Medulla oblongata (tissue), 1 donor: ENCODE results near the gene TIGD1.
"Not testable (repeated sequence)": the region's sequence is repeated elsewhere in the genome, so short reads cannot be mapped to it uniquely, and the experiment has no call there.

Experiments
- DNase-seq: peaks from one replicate; pipeline ENCODE4 v3.0.0-alpha.2; 2015; ENCODE audit errors: extremely low spot score

Gene TIGD1

DNA sequence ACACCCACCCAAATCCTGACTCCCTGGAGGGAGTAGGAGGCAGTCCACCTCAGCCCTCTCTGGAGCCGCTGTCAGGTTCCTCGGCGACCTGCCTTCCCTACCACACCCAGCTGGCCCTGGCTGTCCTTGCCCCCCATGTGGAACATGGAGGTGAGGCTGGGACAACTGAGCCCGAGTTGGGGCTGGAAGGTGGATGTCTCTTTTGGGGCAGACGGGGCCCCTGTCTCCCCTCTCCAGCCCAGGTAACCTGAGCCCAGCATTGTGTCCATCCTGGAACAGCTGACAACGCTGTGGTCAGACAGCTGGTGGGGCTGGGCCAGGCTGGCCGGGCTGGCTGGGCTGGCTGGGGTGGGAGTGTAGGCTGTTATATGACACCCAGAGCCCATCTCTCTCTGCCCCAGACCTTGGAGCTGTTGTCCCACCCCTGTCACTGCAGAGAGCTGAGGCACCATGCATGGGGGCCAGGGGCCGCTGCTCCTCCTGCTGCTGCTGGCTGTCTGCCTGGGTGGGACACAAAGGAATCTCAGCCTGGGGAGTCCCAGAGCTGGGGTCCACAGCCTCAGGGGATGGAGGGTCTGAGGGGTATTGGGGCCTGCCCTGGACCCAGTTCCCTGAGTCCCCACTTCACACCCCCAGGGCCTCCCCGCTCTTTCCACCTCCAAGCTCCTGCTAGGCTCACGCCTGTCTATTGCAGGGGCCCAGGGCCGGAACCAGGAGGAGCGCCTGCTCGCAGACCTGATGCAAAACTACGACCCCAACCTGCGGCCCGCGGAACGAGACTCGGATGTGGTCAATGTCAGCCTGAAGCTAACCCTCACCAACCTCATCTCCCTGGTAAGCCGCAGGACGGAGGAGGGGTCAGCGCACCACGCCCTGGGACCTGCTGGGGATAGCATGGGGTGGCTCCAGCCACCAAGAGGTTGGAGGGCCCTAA lies 10.8 kb downstream of the TIGD1 start, which contains the start of gene CHRNG:
Gene CHRNG, plus strand, starts transcription at position 395 of the 934 bp plus-strand sequence. Its CDS starts 56 bp downstream, at position 451.
- no peak for DNase-seq

DNA sequence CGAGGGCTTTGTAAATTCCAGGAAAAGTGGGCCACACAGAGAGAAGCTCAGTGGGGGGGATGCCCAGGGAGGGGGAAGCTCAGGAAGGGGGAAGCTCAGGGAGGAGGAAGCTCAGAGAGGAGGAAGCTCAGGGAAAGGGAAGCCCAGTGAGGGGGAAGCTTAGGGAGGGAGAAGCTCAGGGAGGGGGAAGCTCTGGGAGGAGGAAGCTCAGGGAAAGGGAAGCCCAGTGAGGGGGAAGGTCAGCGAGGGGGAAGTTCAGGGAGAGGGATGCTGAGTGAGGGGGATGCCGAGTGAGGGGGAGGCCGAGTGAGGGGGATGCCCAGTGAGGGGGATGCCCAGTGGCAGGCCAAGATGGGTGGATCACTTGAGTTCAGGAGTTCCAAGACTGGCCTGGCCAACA lies 11.7 kb downstream of the TIGD1 start:
- no peak for DNase-seq

GRCh38 chr2:232537499-232537898 lies 12.9 kb downstream of the TIGD1 start:
- DNase-seq: no peak

DNA sequence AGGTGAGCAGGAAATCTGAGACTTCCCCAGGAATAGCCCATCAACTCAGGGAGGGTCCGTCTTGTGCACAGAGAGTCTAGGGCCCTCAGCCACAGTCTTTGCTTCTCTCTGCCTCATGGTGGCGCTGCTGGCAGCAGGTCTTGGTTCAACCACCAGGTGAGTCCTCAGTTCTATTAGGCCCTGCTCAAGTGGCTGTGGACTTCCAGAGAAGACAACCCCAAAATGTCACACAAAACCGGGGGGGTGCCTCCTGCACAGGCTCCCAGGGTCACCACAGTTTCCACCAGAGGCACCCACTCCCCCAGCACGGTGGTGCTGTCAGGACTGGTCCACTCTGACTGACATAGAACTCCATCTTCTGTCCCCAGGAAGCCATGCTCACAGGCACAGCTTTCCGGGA lies 13.3 kb downstream of the TIGD1 start:
- DNase-seq: no peak

- no peak for DNase-seq
Observed at GRCh38 chr2:232535761-232536530, 14.4 kb downstream of the TIGD1 start.

DNA sequence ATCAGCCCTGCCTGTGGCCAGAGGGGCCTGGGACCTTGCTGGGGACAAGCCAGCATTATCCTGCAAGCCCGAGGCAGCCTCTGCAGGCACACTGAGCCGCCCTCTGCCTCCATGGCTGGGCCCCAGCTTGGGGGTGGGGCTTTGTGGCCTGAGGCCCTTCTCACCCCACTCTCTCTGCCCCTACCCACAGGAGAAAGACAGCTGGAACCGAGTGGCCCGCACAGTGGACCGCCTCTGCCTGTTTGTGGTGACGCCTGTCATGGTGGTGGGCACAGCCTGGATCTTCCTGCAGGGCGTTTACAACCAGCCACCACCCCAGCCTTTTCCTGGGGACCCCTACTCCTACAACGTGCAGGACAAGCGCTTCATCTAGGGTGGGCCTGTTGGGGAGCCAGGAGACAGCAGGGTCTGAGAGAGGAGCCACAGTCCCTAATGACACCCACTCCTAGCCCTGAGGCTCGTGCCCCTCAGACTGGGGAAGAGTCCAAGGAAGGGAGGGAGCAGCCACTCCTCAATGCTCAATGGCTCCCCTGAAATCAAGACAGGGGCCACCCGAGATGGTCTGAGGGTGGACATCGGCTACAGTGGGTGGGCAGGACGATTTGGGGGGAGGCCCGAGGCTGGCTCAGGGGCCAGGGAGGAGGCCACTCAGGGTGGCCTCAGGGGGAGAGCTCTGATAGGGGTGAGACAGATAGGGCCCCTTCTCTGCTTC lies 15.3 kb downstream of the TIGD1 start:
- no peak for DNase-seq

GRCh38 chr2:232533944-232534710 lies 16.2 kb downstream of the TIGD1 start:
- no peak for DNase-seq

DNA sequence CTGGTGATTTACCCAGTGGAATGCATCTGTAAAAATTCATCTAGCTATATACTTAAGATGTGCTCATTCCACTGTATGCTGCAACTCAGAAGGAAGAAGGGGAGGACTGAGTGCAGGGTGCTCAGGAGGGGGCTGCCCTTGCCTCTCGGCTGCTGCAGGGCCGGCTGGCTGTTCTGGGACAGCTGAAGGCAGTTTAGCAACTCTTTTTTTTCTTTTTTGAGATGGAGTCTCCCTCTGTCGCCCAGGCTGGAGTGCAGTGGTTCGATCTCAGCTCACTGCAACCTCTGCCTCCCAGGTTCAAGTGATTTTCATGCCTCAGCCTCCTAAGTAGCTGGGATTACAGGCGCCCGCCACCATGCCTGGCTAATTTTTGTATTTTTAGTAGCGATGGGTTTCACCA lies 17.5 kb downstream of the TIGD1 start:
- DNase-seq: not testable (repeated sequence)

GRCh38 chr2:232532419-232532818 lies 17.9 kb downstream of the TIGD1 start:
- no peak for DNase-seq

- DNase-seq: no peak
Observed at GRCh38 chr2:232530626-232531260, 19.6 kb downstream of the TIGD1 start.

- no peak for DNase-seq
Observed at GRCh38 chr2:232529806-232530547, 20.4 kb downstream of the TIGD1 start.

DNA sequence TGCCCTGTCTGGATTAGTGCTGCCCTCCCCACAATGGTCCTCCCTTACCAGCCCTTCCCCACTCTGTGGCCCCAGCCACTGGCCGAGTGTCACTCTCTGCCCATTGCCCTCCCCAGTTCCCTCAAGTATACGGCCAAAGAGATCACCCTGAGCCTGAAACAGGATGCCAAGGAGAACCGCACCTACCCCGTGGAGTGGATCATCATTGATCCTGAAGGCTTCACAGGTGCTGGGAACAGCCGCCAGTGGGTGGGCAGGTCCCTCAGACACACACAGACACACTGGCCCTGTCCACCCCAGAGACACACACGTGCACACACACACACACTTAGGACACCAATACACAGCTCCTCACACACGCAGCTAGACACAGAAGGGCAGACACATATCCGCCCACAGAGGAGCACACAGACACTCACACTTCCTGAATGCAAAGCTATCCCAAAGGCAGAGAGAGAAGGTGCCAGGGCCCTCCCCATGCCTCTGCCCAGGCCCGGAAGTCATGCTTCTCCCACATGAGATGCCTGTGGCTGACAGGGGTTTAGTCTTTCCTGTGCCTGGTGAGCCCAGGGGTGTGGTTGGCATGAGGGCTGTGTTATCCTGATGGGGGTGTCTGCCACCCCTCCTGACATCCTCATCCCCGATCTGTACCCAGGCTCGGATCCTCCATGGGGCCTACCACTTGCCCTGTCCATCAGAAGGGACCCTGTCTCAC lies 21.5 kb downstream of the TIGD1 start:
- peak; percentile 12 for DNase-seq

GRCh38 chr2:232527905-232528470 lies 22.4 kb downstream of the TIGD1 start:
- no peak for DNase-seq

GRCh38 chr2:232526372-232526941 lies 23.9 kb downstream of the TIGD1 start:
- DNase-seq: no peak

GRCh38 chr2:232525791-232526371 lies 24.5 kb downstream of the TIGD1 start, which contains the start of gene CHRND:
Gene CHRND (plus strand): TSS chr2:232526160. CDS start chr2:232526216, 56 bp downstream.
- peak; percentile 47 for DNase-seq

- no peak for DNase-seq
Observed at GRCh38 chr2:232525199-232525598, 25.2 kb downstream of the TIGD1 start.

- DNase-seq: no peak
Observed at GRCh38 chr2:232524771-232525170, 25.6 kb downstream of the TIGD1 start.
